Measurements from ENCODE around the gene KIRREL1. TPM values are rescaled to one million over a fixed set of nuclear protein-coding genes. Genes with fewer than 3 reads are reported as not detected.
A peak's percentile ranks its signal among the peaks of the same experiment; 100 is the strongest.

Gene KIRREL1
- total and polyA plus RNA-seq, 10 donors = 1.4 to 50.9 (median 20.3) TPM

- Histone ChIP-seq H3K4me3 (no peak overlapping the region), H3K9me3 (no peaks in the 10 kb centered on the region), H3K4me1 (peaks cover 0 to 23% (median 12%) of the 10 kb centered on the region in 6 donors), H3K36me3 (no peaks in the 10 kb centered on the region), H3K27ac (no peak overlapping the region), H3K27me3 (replicated peaks in 1 of 7) (peaks cover 0 to 23% (median 0%) of the 10 kb centered on the region in 7 donors)
- no peak for DNase-seq
- no peak for TF ChIP-seq POLR2AphosphoS5 (IDR thresholded peaks at IDR 0.05)
- TF ChIP-seq, protein P1, sequence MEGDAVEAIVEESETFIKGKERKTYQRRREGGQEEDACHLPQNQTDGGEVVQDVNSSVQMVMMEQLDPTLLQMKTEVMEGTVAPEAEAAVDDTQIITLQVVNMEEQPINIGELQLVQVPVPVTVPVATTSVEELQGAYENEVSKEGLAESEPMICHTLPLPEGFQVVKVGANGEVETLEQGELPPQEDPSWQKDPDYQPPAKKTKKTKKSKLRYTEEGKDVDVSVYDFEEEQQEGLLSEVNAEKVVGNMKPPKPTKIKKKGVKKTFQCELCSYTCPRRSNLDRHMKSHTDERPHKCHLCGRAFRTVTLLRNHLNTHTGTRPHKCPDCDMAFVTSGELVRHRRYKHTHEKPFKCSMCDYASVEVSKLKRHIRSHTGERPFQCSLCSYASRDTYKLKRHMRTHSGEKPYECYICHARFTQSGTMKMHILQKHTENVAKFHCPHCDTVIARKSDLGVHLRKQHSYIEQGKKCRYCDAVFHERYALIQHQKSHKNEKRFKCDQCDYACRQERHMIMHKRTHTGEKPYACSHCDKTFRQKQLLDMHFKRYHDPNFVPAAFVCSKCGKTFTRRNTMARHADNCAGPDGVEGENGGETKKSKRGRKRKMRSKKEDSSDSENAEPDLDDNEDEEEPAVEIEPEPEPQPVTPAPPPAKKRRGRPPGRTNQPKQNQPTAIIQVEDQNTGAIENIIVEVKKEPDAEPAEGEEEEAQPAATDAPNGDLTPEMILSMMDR (IDR thresholded peaks at IDR 0.05 in 8 of 11, conservative IDR thresholded peaks at IDR 0.05 in 3 of 11) = no peak
- TF ChIP-seq POLR2A (IDR thresholded peaks at IDR 0.05) = no peak
- intact Hi-C loops (cut with DNase I; ENCODE audit: low total_unique reads) = no loop called here
Measured at GRCh38 chr1:157949074-157949354, 44.4 kb upstream of the KIRREL1 start.

DNA sequence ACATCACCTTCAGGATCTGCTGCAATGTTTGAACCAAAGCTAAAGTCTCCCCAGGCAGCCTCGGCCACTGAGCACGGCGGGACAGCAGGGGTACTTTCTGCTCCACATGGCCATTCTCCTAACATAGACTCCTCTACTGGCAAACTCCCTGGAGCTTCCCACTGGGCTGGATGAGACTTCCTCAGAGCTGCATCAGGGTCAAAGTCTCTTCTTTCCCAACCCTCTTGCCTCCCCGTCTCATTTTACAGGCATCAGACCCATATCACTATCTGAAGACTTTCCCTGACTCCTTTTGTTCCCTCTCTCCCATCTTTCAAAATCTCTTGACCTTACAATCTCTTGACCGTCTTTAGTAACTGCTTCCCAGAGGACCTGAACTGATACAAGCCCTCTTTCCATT lies 42.2 kb upstream of the KIRREL1 start:
- H3K27me3 ChIP-seq (replicated peaks in 1 of 7) = peaks cover 0 to 23% (median 0%) of the 10 kb centered on the region in 7 donors
- 79 to 95% (median 91%) methylated on average over 5 of the region's 5 CpGs for WGBS, 5 donors
- no peaks in the 10 kb centered on the region for H3K9me3 ChIP-seq
- no peak for DNase-seq
- intact Hi-C loops (cut with DNase I; ENCODE audit: low total_unique reads) = no loop called here
- H3K4me1 ChIP-seq = peaks cover 0 to 20% (median 8%) of the 10 kb centered on the region in 6 donors
- no peak overlapping the region for H3K27ac ChIP-seq
- TF ChIP-seq, protein P1 (IDR thresholded peaks at IDR 0.05 in 8 of 11, conservative IDR thresholded peaks at IDR 0.05 in 3 of 11) = no peak
- TF ChIP-seq POLR2A (IDR thresholded peaks at IDR 0.05) (no peak), POLR2AphosphoS5 (IDR thresholded peaks at IDR 0.05) (no peak)
- H3K36me3 ChIP-seq = no peaks in the 10 kb centered on the region
- H3K4me3 ChIP-seq = no peak overlapping the region

GRCh38 chr1:157952601-157953000 lies 40.8 kb upstream of the KIRREL1 start:
- no peak for DNase-seq
- peaks cover 0 to 23% (median 0%) of the 10 kb centered on the region in 7 donors for H3K27me3 ChIP-seq (replicated peaks in 1 of 7)
- peaks cover 0 to 30% (median 12%) of the 10 kb centered on the region in 6 donors for H3K4me1 ChIP-seq
- no peak overlapping the region for H3K27ac ChIP-seq
- WGBS, 5 donors = 49 to 62% (median 57%) methylated on average over 3 of the region's 3 CpGs
- TF ChIP-seq, protein P1 (IDR thresholded peaks at IDR 0.05 in 8 of 11, conservative IDR thresholded peaks at IDR 0.05 in 3 of 11) = no peak
- TF ChIP-seq POLR2A (IDR thresholded peaks at IDR 0.05) (no peak), POLR2AphosphoS5 (IDR thresholded peaks at IDR 0.05) (no peak)
- H3K9me3 ChIP-seq = no peaks in the 10 kb centered on the region
- H3K36me3 ChIP-seq = no peaks in the 10 kb centered on the region
- no peak overlapping the region for H3K4me3 ChIP-seq
- intact Hi-C loops (cut with DNase I; ENCODE audit: low total_unique reads) = no loop called here

DNA sequence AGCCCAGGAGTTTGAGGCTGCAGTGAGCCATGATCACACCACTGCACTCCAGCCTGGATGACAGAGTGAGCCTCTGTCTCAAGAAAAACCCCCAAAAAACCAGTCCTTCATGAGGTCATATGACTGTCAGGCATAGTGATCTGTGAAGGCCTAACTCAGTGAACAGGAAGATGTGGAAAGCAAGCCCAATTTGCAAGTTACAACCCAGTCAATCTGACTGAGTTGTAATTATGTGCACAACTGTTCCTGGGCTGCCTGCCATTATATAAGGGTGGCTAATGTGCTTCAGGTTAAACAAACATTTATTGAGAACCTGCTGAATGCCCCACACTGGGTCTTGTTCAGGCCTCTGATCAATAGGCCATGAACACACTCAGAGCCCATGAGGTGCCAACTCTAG lies 38.2 kb upstream of the KIRREL1 start:
- no peak for DNase-seq
- no peak for TF ChIP-seq POLR2A (IDR thresholded peaks at IDR 0.05)
- no peak for TF ChIP-seq POLR2AphosphoS5 (IDR thresholded peaks at IDR 0.05)
- TF ChIP-seq, protein P1 (IDR thresholded peaks at IDR 0.05 in 8 of 11, conservative IDR thresholded peaks at IDR 0.05 in 3 of 11) = no peak
- H3K27me3 ChIP-seq (replicated peaks in 1 of 7) = peaks cover 0 to 22% (median 0%) of the 10 kb centered on the region in 7 donors

More for the DNA sequence above, 38.2 kb upstream of the KIRREL1 start:
- H3K36me3 ChIP-seq = no peaks in the 10 kb centered on the region
- intact Hi-C loops (cut with DNase I; ENCODE audit: low total_unique reads) = no loop called here
- no peak overlapping the region for H3K4me3 ChIP-seq
- H3K9me3 ChIP-seq = no peaks in the 10 kb centered on the region
- peaks cover 0 to 22% (median 9%) of the 10 kb centered on the region in 6 donors for H3K4me1 ChIP-seq
- peak overlapping the region in 4 of 8 donors; percentile 41 to 54 (median 50) for H3K27ac ChIP-seq

All from spleen (tissue), 11 donors.